DMS153 (cell line): ENCODE data around the gene HDGFL1.

Experiments used
- DNase-seq: peaks from one replicate; lab custom pipeline; 2025; lab: John Stamatoyannopoulos, UW

Gene HDGFL1

DNA sequence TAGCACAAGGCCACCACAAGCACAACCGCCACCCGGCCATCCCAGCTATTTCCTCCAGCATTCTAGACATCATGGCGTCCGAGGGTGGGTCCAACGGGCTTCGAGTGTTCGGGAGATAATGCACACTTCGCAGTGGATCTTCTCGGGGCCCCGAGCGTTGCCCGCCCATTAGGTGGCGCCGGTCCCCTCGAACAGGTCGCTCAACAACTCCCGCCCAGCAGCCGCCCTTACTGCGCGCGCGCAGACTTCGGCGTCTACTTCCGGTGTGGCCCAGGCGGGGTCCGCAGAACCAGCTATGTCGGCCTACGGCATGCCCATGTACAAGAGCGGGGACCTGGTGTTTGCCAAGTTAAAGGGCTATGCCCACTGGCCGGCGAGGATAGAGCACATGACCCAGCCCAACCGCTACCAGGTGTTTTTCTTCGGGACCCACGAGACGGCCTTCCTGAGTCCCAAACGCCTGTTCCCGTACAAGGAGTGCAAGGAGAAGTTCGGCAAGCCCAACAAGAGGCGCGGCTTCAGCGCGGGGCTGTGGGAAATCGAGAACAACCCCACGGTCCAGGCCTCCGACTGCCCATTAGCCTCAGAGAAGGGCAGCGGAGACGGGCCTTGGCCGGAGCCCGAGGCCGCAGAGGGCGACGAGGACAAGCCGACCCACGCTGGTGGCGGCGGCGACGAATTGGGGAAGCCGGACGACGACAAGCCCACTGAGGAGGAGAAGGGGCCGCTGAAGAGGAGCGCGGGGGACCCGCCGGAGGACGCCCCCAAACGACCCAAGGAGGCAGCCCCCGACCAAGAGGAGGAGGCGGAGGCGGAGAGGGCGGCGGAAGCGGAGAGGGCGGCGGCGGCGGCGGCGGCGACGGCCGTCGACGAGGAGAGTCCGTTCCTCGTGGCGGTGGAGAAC is at the start of gene HDGFL1:
HDGFL1 (plus strand) TSS at position 286 of the 904 bp plus-strand sequence; CDS start at position 296, 10 bp downstream.
- no peak for DNase-seq

DNA sequence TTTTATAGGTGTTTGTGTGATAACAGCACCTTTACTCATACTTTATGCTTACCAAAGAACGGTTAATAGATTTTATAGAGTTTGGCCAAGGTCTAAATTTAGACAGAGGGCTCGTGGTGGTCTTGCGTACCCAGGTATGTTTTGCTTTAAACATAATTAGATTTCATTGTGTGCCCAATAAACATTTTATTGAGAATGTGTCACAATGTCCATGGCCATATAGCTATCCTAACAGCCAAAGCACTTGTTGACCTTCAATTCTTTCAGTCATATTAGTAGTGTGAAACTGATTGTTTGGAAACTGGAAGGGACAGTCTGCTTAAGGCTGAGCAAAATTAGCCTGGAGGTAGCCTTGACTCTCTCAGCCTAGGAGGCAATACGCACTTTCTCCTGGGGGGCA is 48.3 kb upstream of the HDGFL1 start:
- no peak for DNase-seq

DNA sequence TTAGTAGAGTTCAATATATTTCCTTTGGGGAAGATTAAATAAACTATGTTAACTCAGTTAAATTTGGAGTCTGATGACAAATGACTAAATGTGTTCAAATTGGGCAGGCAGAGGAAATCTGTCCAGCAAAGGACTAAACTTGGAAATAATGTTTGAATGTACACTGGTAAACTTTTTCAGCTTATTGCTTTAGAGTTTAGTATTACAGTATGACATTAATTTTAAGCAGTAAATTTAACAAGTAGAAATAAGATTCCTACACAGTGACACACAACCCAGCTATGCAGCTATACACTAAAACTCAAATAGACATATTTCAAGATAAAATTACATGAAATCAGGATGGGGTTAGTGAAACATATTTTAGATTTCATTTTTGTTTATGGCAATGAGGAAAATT is 42.6 kb upstream of the HDGFL1 start:
- no peak for DNase-seq

DNA sequence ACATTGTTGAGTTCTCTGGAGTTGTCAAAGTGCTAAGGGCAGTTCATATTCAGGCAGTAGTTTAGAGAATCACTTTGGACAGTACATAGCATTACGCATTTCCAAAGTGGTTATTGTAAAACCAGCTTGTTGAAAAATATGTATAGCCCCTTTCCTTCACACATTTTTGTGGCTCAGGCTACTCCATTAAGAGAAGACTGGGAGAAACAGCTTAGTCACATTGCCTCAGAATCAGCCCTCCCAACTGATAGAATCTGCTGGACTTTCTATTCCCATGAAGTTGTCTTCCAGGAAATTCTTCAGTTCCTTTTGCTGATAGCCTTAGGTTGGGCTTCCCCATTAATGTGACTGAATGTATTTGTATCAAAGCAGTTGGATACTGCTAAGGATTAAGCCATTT is 39.5 kb upstream of the HDGFL1 start:
- no peak for DNase-seq

DNA sequence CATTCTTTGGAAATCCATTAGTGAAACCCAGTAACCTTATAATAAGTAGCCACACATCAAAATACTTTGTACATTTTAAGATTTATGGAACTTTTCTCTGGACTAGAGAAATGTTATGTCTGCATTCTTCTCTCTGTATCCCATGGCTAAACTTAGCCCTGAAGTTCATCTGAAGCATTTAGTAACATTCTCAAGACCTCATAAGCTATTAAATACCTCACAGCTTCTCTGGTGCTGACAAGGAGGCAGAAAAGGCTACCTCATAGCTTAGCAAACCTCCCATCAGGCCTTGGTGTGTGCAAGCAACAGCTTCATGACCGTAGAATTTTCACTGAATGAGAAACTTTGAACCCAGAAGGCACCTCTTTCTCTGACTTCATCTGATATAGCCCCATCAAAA is 38.9 kb upstream of the HDGFL1 start:
- DNase-seq, result no peak

DNA sequence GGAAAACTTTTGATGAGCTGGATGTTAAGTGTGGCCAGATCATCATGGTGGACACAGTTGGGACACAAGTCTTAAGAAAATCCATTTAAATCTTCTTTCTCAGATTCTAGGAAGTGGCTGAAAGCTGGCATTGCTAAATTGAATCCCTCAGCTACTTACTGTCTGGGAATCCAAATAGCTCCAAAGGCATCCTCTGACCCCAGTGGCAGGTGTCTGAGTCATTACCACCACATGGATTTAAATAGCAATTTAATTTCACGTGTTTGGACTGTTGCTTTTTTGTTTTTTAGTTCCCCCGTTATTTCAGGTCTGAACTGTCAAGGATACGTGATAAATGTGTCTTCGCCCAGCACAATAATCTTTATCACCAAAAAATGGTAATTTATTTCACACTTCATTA is 33.2 kb upstream of the HDGFL1 start:
- DNase-seq, result no peak

DNA sequence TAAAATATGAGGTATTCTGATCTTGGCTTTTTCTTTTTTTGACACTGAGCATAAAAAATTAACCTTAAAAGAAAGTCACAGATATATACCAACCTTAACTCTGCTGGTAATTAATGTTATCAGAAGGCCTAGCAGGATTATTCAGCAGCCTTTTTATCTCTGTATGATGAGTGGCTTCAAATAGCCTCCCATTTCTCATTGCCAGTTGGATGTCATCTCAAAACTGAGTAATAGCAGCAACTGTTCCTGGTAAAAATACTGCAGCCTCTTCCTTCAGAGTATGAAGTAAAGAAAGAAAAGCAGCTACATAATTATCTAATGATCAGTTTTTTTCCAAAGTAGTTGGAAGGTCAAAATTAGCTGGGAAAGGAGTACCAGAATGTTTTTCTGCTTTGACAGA is 24.9 kb upstream of the HDGFL1 start:
- DNase-seq, result no peak

DNA sequence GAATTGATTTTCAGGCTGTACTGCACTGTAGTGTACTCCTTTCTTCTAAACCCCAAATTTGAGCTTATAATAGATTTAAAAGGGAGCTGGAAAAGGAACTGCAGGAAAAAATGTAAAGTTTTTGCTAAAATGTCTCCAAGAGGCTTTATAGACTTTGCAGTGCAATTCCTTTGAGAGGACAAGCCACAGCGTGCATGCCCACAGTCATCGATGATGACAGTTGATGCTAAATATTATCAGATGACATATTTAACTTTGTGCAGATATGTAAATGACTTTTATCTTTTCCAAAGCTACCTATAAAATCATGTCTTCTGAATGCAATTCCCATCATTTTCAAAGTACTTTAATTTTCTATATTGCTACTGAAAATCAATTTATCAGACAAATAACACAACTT is 24.3 kb upstream of the HDGFL1 start:
- DNase-seq, result no peak

DNA sequence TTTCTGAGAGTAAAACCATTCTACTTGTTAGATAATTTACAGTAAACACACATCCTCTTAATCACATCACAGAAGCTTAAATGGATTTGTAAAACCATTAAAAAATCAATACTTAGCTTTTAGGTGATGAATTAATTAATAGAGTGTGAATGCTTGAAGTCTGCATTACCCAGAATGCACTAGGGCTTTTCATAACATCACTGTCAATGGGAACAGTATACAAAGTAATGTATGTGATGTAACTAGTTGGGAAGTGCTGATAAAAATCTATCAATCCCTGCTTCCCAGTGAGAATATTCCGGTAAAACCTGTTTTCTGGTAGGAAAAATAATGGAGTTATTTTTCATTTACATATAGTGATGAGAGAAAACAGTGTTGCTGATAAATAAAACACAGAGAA is 23.1 kb upstream of the HDGFL1 start:
- no peak for DNase-seq

DNA sequence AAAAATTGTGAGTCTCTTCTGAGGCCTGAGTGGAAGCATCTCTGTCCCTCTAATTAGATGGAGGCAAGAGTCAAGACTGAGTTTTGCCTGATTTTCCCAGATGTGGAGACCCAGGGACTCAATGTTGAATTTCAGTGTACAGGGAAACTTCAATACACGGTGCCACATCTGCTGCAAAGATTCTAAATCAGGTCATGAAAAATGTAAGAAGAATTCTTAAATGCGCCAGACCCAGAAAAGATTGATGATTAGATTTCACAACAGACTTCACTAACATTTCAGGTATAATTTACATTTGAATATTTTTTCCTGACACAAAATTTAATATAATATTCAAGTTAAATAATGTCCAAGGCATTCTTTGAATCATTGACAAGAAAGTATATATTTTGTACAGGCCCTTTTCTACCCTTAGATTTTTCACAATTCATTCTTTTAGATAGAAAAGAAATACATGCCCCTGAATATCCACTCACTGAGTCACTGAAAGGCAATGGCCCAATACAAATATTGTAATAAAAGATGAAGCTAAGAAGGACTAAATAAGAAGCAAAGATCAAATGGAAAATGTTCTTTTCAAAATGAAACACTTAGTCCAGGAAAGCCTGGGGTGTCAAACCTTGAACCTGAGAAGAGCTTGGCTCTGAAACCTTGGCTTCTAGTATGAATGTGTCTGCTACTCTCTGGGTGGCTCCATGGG is 18.2 kb upstream of the HDGFL1 start:
- no peak for DNase-seq

DNA sequence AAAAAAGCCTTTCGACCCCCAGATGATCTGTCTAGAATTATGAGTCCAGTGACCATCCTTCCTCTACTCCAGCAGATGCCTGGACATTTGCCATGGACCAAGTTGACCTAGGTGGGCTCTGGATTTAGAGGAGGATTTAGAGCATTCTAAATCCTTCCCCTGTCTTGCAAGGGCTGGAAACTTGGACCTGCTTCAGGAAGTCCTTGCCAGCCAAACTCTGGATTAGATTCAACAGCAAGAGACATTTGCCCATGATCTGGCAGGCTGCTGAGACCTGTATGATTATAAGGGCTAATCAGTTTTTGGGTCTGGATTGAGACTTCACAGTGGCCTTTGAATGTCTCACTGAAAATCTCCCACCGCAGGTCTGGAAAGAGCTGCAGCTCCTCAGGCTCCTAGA is 13.1 kb upstream of the HDGFL1 start:
- no peak for DNase-seq

DNA sequence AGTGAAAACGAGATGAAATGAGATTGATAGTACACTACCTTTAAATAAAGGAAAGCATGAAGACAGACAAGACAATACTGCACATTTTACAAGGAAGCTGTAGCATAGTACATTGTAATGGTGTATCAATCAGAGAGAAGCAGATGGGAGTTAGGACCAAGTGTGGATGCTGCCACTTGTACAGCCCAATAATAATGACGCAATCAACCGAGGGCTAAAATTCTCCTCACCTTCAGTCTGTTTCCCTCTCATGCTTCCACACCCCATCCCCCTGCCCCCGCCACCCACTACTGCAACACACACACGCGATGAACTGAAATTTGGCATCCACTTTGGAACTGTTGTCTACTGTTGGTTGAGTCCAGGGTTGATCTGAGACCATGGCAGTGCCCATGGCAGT is 12.4 kb upstream of the HDGFL1 start:
- DNase-seq, result no peak

DNA sequence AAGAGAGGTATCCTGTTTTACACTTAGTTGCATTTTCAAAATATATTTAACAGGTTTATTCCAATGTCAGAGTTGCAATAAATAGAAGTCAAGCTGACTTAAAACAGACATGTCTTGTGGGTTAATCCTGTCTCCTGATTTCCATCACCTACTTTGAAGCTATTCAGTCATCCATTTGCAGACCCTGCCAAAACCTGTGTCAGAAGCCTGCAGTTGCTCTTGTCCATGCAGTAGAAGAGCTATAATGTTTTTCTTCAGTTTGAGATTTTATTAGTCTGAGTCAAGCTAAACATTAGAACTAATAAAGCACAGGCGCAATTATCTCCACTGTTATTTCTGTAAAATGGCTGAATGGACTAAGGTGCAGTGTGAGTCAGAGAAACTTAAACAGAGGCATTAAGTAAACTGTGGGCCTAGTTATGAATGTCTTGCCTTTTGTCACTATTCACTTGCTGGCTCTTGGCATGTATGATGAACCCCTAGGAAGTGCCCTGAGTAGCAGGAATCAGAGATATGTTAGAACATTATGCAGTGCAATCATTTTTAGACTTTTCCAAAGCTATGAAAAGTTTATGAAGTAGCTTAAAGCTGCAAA is 11.0 kb upstream of the HDGFL1 start:
- no peak for DNase-seq

DNA sequence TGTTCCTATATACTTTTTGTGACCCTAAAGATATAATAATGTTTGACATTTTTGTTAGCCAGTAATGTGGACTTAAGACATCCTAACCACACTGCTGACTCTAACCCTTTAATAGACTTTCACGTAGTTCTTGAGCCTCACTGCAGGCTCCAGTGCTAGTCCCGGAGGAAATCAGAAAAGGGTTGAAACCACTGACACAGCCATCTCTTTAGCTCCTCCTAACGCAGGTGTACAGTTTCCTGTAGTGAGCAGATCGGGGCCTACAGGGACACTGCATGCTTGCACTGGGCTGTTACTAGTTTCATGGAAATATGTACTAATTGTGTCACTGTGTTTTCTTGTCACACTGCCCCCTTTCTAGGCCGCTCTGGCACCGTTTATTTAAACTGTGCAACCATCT is 512 bp upstream of the HDGFL1 start:
- DNase-seq, result no peak

DNA sequence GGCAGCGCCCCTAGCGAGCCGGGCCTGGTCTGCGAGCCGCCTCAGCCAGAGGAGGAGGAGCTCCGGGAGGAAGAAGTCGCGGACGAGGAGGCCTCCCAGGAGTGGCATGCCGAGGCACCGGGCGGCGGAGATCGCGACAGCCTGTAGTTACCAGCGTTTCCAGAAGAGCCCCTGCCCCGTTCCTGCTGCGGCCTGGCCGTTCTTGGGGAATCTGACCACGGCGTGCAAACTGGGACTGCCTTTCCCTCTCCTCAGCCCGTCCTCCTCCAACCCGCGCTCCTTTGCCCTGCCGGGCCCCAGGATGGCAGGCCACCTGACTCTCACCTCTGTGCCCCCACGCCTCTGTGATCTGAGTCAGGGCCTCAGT is 802 bp downstream of the HDGFL1 start:
- DNase-seq, result no peak

DNA sequence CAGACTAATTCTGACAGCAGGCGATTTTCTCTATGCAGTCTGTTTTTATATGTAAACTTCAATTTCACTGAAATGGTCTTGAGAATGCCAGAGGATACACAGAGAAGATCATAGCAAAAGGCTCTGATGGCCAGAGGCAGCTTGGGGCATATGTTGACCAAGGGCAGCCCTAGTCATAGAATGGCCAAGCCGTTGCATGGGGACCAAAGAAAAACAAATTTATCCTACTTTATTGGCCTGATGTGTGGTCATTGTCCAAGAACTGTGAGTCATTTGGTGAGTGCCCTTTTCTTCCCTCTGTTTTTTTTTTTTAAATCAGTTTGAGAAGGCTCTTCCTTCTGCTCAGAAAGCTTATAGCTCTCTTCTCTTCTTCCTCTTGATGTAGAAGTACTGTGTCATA is 5.8 kb downstream of the HDGFL1 start:
- no peak for DNase-seq

DNA sequence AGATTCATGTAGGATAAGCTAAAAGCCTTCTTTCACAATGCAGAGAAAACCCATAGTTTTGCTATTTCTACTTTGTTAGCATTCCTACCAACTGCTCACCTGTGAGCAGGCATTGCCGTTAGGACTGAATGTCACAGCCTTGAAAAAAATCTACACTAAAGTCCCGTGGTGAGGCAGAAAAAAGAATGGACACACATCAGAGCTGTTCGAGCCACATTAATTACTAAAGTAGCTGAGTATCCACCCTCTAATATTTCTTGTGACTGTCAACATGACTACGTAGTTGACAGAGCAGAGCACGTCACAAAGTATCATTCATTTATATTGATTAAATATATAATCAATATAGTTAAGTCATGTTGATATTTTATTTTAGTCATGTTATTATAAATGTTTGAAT is 10.1 kb downstream of the HDGFL1 start:
- DNase-seq, result no peak

DNA sequence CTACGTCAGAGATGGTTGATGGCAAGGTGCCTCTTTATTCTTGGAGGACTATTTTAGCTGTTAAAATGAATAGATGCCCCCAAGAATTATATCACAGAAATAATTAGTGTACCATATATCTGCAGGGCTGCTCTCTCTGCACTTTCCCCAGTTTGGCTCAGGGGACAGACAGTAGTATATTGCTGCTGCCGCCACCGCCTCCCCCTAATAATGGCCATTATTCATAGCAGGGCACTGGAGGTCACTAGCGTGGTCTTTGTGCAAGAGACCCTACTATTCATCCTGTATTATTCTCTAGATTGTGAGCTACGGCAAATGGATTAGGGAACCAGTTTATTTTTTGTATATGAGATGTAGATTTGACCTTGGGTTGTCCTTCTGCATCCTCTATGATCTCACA is 11.0 kb downstream of the HDGFL1 start:
- no peak for DNase-seq

DNA sequence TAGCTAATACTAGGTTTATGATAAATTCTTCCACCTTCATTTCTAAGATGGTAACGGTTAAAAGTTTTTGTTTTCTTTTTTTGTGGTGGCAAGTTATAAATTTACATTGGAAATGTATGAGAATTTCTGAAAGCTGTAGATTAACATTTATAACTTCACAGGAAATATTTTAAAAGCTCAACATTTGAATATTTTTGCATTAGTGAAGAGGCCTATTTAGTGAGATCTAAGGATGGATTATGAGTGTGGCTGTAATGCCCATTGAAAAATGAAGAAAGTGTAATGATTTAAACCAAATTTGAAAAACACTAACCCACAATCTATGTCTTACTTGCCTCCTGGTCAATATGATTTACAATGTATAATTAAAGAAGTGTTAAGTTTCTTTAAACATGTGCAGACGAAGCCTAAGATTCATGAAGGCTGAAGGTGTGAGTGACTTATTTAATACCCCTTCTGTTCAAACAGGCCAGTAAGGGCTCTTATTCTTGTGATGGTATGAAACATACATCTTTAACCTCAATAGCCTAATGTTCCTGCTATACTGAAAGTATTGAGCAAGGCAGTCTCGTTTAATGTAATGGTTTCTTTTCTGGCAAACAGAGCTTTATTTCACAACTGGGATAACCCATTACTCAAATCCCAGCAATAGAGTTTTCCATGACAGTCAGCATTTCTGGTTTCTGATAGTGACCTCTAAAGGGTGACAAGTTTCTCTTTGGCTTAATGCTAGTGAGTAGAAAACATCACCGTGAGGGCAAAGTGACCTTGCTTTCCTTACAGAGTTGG is 13.2 kb downstream of the HDGFL1 start:
- no peak for DNase-seq

DNA sequence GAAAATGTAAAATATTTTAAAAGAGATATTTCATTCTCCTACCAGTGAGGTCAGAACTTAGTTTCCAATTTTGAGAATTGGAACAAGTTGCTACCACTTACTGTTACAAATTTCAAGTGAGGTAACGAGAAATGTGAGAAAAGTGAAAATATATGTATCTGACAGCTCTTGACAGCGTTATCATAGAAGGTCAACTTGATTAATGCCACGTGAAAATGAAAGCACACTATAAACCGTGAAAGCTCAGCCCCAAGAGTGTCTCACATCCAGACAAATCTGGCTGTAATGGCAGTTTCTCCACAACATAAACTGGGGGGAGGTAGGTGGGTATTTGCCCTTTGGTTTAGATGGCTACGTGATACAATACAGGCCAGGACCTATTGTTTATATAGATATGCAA is 13.9 kb downstream of the HDGFL1 start:
- DNase-seq, result no peak

DNA sequence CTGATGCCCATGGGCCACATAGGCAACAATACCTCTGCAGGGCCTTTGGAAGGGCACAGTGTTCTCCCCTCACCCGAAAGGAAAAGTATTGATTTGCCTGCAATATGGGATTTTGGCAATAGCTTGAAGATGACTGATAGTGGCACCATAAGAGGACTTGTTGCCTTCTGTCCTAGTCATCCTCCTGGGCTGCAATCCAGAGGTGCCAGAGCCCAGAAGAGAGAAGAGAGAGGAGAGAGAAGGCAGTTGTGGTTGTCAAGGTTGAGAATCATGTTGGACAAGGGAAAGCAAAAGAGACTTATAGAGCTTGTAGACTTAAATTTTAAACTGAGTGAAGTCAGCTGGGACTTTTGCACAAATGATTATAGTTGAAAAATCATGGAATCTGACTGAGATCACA is 14.6 kb downstream of the HDGFL1 start:
- DNase-seq, result no peak

DNA sequence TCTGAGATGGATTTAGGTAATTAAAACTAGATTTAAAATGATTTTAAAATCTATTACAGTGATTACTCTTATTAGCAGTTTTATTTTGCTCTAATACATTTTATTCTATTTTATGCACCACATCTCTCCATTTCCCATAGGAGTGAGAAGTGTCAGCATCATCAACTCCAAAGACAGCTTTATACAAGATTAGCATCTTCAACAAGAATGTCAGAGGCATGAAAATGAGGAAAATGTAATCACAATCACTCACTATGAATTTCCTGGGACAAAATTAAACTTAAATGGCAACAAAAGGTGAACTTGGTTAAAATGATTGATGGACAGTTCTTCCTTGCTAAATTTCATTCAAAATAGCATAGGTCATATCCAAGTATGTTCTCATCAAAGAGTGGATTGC is 19.8 kb downstream of the HDGFL1 start:
- DNase-seq, result no peak
